Stimulated activated CD4-positive, alpha-beta T cell treated with anti-CD3 and anti-CD28 coated beads, Interleukin-12 subunit alpha, Interleukin-12 subunit beta, amount 100 ng/mL, for 24 hours (primary cell): ENCODE data around the gene ZNF566.
A peak's percentile ranks its signal among the peaks of the same experiment; 100 is the strongest.
"Not testable (repeated sequence)": the region's sequence is repeated elsewhere in the genome, so short reads cannot be mapped to it uniquely, and the experiment has no call there.

Source experiments
- DNase-seq, 2 experiments: peaks; one replicate each; pipeline ENCODE4 v3.0.0-alpha.2; 2020; ENCODE audit warnings: low read depth in 2 of 2

ZNF566 gene

DNA sequence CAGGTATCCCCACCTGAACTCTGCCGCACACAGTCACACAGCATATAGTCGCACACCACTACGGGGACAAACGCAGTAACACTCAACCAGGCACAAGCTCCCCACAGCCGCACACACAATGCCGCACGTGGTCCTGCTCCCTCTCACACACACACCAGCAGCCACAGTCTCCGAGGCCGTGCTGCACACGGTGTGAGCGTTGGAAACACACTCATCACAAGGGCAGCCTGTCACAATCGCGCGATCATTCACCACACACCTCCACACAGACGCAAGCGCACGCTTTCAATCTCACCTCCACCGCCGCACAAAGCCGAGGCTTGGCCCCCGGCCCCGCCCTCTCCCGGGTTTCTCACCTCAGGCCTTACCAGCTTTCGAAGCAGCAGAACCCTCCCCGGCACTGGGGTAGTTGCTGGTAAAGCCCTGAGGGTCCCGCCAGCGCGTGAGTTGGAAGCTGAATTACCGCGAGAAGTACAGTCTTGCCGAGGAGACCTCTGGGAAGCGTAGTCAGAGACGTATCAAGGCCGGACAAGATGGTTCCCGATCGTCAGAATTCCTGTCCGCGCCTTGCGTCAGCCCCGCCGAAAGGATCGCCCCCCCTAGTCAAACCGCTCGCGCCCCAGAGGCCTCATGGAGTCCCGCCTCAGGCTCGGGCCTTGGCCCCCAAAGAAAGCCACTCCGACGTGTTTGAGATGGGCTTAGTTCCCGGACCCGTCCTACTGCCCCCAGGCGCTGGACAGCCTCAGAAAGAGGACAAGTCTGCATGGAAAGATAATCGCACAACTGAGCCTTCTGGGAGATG lies at the start of gene ZNF566:
Gene ZNF566, minus strand, starts transcription at position 444 of the 802 bp plus-strand sequence. CDS start 13,004 bp downstream, outside the sequence.
- DNase-seq: peak; percentile 87 to 90

DNA sequence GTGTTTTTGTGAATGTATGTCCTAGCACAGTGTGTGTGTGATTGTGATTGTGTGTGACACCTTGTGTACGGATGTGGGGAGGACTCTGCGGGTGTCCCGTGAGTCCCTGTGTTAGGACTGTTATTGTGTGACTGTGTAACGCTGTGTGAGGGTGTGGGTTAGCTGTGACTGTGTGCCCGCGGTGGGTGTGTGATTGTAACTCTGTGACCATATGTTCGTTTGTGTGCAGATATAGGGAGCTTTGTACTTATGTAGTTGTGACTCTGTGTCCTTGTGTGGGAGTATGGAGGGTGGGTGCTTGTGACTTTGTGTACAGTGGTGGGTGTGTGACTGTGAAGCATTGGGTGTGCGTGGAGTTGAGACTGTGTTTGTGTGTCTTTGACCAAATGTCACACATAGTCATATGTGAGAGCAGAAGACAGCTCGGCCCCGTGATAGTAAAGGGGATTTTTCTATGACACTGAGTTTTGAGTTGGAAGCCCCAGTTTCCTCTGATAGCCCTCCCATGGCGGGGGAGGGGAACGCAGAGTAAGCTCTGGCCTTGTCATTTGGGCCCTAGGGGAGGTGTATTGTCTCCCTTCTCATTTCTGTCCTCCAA lies 39.7 kb upstream of the ZNF566 start:
- peak in 1 of 2 experiments; percentile 0 for DNase-seq

DNA sequence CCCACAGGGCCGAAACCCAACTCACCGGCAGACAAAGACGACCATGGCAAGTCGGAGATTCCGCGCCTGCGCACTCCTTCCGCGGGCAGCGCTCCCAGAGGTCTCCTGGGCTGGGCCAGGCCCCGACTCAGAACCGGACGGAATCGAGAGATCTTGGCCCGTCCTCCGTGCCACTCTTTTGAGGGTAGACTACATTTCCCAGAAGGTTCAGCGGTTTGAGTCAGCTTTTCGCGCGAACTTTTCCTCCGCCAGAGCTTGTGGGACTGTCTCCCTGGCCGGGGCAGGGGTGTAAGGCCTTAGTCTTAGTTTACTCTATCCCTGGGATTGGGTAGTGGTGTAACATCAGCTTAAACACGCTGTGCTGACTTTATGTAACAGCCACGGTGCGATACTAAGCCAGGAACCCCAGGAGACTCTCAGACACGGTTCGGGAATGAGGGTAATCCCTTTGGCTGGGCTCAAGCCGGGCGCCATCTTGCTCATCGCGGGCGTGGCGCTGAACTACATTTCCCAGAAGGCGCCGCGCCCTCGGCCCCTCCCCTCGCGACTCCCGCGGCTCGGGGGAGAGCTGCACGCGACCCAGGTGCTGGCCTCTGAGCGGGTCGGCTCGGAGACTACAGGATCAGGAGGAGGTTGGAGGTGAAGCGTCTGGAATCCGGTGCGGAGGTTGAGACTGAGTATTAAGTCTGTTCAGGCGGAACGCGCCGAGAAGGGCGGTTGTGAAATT lies 39.0 kb upstream of the ZNF566 start, which contains the start of gene ZNF260:
Gene ZNF260, minus strand, starts transcription at position 78 of the 727 bp plus-strand sequence. CDS start 13,033 bp downstream, outside the sequence.
- peak; percentile 83 to 87 for DNase-seq

DNA sequence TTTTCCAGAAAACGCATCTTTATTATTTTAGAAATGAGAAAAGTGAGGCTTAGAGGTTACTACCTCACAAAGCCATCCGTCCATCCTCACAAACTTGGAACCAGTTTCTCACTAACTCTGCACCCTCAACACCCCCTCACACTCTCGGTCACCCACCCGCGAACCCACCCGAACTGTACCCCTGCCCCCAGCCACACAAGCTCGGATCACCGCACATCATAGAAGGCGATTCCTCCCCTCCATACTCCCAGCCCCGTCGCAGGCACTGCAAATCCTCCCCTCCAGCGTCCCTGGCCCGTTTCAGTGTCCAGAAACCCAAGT lies 38.5 kb upstream of the ZNF566 start:
- DNase-seq: no peak

DNA sequence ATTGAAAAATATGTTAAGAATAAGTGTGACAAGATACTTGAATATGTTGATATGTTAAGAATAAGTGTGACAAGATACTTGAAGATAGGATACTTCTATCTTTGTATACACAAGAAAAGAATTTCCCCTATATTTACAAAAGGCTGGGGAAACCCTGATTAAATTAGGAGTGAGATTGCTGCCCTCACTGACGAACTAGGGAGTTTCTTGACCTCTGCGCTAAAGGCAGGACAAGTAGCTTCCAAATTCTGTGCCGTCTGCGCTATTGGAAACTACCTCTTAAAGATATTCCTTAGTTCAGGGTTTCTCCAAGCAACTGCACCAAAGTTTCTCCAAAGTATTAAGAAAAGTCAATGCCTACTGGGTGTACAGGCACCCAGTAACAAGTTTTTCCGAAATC lies 38.0 kb upstream of the ZNF566 start:
- DNase-seq: no peak

DNA sequence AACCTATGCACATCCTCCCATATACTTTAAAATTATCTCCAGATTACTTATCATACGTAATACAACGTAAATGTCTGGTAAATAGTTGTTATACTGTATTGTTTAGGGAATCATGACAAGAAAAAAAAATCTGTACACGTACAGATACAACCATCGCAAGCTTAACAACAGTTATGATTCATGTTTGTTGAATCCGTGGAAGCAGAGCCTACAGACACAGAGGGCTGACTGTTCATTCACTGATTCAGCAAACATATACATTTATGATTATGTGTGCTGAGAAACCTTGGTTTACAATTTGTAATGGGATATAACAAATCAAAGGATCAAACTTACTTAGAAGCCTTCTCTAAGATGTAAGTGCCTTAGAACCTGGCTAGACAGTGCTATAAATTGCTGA lies 37.2 kb upstream of the ZNF566 start:
- no peak for DNase-seq

DNA sequence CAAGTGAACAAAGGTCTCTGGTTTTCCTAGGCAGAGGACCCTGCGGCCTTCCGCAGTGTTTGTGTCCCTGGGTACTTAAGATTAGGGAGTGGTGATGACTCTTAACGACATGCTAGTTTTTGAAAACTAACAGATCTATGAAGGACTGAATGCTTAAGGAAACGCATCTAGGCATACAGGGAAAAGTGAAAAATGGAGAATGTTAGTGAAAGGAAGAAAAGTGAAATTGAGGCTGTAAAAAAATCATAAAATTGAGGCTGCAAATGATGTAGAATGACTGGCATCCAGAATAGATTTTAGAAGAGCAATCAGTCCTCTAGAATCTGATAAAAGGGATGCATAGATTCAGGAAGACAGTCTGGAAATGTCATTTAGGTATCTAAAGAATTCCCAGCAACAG lies 35.3 kb upstream of the ZNF566 start:
- DNase-seq: no peak

DNA sequence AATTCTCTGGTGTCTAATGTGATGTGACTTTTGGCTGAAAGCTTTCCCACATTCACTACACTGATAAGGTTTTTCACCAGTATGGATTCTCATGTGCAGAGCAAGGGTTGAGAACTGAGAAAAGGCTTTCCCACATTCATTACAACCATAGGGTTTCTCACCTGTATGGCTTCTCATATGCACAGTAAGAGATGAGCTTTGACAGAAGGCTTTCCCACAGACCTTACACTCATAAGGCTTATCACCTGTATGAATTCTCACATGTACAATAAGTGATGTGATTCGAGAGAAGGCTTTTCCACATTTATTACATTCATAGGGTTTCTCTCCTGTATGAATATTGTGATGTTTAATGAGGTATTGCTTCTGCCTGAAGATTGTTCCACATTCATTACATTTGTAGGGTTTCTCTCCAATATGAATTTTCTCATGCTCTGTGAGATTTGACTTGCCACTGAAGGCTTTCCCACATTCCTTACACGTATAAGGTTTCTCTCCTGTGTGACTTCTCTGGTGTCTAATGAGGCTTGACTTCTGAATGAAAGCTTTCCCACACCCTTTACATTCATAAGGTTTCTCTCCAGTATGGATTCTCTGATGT lies 24.8 kb upstream of the ZNF566 start:
- DNase-seq: no peak

DNA sequence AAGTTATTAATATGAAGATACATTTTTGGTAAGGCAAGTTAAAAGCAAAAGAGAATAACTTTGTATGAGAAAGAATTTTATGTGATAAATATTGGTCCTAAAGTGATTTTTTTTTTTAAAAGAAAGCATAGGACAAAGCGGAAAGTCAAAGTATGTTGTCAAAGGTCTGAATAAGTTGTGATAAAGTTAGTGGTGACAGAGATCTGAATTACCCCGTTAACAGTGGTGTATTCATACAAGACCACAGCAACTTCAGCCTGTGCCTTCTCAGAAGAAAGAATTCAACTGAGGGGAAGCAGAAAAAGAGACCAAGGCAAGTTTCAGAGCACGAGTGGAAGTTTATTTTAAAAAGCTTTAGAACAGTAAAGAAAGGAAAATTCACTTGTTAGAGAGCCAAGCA lies 19.0 kb upstream of the ZNF566 start:
- no peak for DNase-seq

DNA sequence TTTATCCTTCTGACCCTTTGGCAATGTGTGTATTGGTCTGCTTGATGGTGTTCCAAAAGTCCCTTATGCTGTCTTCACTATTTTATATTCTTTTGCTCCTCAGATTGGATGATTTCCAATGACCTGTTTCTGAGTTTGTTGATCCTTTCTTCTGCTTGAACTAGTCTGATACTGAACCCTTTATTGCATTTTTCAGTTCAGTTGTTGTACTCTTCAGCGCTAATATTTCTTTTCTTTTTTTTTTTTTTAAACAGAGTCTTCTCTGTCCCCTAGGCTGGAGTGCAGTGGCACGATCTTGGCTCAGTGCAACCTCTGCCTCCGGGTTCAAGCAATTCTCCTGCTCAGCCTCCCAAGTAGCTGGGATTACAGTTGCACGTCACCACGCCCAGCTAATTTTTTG lies 12.6 kb upstream of the ZNF566 start:
- no peak for DNase-seq

DNA sequence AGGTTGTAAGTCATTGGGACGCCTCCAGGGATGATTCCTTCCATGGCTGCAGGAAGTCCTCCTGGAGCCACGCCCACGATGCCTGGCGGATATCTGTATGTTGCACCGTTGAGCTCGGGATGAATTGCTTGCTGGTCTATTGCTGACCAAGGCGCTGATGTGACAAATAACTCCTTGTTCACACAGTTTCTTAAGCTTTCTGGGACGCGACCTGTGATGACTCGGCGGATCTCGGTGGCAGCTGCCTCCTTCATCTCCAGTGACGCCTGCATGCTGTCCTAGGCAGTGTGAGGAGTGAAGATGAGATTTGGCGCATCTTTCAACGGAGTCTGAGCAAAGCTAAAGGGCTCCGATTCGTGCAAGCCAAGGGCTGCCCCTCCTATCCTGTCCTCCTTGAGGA lies 7.6 kb upstream of the ZNF566 start:
- no peak for DNase-seq

DNA sequence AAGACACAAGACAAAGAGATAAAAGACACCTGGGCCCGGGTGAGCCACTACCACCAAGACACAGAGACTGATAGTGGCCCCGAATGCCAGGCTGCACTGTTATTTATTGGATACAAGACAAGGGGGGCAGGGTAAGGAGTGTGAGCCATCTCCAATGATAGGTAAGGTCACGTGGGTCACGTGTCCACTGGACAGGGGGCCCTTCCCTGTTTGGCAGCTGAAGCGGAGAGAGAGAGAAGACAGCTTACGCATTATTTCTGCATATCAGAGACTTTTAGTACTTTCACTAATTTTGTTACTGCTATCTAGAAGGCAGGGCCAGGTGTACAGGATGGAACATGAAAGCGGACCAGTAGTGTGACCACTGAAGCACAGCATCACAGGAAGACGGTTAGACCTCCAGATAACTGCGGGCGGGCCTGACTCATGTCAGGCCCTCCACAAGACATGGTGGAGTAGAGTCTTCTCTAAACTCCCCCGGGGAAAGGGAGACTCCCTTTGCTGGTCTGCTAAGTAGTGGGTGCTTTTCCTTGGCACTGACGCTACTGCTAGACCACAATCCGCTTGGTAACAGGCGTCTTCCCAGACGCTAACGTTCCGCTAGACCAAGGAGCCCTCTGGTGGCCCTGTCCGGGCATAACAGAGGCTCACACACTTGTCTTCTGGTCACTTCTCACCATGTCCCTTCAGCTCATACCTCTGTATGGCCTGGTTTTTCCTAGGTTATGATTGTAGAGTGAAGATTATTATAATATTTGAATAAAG lies 3.5 kb upstream of the ZNF566 start:
- DNase-seq: peak in 1 of 2 experiments; percentile 4

DNA sequence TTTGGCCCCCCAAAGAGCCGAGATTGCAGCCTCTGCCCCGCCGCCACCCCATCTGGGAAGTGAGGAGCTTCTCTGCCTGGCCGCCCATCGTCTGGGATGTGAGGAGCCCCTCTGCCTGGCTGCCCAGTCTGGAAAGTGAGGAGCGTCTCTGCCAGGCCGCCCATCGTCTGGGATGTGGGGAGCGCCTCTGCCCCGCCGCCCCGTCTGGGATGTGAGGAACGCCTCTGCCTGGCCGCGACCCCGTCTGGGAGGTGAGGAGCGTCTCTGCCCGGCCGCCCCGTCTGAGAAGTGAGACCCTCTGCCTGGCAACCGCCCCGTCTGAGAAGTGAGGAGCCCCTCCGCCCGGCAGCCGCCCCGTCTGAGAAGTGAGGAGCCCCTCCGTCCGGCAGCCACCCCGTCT lies 1.5 kb upstream of the ZNF566 start:
- not testable (repeated sequence) for DNase-seq

DNA sequence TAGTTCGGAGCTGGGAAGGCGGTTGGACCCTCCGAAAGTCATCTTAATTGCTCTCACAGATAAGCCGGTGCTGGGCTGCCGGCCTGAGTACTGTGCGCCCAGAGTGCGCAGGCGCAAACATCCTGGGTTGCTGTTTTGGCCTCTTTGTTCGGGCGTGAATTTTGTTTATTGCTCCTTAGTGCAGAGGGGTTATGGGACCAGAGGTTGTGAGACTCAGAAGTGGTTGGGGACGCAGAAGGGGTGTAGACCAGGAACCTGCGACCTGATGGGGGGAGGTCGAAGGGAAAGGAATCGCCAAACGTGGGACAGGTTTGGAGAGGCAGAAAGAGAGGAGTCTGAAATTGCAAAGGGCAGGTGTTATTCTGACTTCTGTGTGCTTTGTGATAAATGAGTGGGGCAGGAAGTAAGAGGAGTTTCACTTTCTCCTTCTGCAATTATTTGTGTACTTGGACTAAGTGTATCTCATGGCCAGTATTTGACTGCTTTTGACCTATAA lies 607 bp upstream of the ZNF566 start:
- peak; percentile 45 to 48 for DNase-seq

DNA sequence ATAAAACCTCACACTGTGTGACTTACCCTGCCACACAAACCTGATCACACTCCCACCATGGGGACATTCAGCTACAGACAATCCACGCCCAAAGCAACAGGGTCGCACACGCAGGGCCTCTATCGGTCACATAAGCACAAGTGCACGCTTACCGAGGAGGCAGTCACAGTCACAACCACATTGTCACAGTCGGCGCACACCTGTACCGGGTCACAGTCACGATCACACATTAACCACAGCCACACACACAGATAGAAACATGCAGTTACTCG lies 579 bp downstream of the ZNF566 start:
- DNase-seq: no peak

DNA sequence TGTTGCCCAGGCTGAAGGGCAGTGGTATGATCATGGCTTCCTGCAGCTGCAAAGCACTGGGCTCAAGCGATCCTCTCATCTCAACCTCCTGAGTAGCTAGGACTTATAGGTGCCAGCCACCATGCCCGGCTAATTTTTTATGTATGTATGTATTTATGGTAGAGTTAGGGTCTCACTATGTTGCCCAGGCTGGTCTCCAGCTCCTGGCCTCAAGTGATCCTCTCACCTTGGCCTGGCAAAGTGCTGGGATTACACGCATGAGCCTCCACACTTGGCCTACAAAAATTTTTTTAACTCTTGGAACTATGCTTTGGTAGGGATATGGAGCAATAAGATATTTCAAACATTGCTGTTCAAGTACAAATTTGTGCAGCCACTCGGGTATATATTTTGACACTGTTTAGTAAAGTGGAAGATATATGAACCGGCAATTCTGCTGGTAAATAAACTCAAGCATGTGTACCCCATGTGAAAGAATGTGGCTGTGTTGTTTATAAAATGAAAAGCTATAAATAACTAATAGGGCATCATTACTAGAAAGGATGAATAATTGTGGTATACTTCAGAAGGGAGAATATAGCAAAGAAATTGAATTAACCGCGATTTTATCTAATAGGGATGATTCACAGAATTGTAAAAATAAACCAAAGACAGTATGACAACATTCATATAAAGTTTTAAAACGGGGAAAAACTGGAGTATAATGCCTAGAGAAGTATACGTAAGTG lies 1.1 kb downstream of the ZNF566 start:
- no peak for DNase-seq

DNA sequence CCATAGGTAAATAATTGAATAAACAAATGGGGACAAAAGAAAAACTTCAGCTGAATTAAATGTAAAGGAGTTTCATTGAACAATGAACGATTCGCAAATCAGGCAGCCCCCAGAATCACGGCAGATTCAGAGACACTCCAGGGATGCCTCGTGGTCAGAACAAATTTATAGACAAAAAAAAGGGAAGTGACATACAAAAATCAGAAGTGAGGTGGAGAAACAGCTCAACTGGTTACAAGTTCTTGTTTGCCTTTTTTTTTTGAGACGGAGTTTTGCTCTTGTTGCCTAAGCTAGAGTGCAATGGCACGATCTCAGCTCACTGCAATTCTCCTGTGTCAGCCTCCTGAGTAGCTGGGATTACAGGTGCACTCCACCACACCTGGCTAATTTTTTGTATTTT lies 5.7 kb downstream of the ZNF566 start:
- DNase-seq: no peak

DNA sequence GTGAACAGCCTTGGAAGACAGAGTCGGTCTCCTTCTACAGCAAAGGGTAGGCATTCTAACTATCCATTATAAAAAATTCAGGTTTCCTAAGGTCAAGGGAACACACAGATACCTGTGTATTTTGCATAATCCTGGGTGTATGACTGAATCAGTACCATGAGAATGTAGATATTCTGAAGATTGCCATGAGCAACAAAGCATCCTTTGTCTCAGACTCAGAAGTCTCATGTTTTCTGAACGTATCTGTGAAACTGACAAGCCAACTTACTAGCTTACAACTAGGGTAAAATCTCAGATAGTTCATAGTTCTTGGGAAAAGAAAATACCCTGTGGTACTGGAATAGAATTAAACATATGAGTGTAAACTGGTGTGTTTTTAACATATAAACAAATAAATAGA lies 6.5 kb downstream of the ZNF566 start:
- no peak for DNase-seq

DNA sequence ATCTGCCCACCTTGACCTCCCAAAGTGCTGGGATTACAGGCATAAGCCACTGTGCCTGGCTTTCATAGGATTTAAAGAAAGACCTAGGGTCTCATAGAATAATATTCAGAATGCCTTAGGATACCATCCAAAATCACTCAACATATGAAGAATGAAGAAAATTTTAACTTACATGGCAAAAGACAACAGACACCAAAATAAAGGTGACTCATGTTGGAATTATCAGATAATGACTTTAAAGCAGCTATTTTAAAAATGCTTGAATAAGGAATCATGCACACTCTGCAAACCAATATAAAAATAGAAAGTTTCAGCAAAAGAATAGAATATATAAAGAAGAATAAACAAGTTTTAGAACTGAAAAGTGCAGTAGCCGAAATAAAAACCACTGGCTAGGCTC lies 29.3 kb downstream of the ZNF566 start:
- no peak for DNase-seq

DNA sequence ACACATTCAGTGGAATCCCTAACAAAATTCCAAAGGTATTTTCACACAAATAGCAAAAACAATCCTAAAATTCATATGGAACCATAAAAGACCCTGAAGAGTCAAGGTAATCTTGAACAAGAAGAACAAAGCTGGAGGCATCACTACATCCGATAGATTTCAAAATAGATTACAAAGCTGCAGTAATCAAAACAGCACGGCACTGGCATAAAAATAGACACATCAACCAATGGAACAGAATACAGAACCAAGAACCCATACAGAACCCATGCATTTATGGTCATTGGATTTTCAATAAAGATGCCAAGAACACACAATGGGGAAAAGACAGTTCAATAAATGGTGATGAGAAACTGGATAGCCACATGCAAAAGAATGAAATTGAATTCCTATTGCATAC lies 32.5 kb downstream of the ZNF566 start:
- DNase-seq: no peak

DNA sequence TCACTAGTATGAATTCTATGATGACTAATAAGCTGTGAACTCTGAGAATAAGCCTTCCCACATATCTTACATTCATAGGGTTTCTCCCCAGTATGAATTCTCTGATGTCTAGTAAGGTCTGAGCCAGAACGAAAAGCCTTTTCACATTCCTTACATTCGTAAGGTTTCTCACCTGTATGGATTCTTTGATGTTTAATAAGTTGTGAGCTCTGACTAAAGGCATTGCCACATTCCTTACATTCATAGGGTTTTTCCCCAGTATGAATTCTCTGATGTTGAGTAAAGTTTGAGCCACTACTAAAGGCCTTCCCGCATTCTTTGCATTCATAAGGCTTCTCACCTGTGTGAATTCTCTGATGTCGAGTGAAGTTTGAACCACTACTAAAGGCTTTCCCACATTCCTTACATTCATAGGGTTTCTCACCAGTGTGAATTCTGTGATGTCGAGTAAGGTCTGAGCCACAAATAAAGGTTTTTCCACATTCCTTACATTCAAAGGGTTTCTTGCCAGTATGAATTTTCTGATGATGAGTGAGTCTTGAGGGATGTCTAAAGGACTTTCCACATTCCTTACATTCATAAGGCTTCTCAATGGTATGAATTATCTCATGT lies 40.2 kb downstream of the ZNF566 start:
- no peak for DNase-seq
